ENCODE results near the gene TMEM59. TPM values are rescaled to one million over a fixed set of nuclear protein-coding genes. Genes with fewer than 3 reads are reported as not detected.
"Not testable (repeated sequence)": the region's sequence is repeated elsewhere in the genome, so short reads cannot be mapped to it uniquely, and the experiment has no call there.

Gene TMEM59
- total and polyA plus RNA-seq, 2 donors (not counting 1 experiment from before 2014, with no cell fraction given) = 66.3 to 146 TPM

DNA sequence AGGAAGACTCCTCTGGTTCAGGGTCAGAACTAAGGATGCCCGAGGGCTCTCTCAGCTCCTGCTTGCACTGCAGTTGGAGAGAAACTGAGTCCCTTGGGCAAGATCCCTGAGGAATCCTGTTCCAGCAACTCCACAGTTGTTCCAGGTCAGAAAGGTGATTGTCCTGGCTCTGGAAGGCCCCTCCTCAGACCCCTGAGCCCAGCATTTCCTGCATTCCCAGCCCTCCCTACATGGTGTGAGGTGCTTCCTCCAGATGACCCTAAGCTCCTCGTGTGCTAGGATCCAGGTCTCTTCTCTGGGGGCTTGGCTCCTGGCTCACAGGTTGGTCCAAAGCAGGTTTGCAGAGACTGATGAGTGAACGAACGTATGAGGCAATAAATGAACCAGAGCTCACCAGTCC is 46.5 kb downstream of the TMEM59 start:
- Histone ChIP-seq H3K9ac (ENCODE audit: low read length) (no peak overlapping the region), H3K9me3 (ENCODE audit: control extremely low read depth in 1 of 3, control insufficient read depth in 2 of 3, insufficient read depth in 1 of 3, low read length in 2 of 3) (peaks cover 0 to 12% (median 0%) of the 10 kb centered on the region in 3 donors), H2AFZ (ENCODE audit: insufficient read depth, low read depth, low read length, poor library complexity, severe bottlenecking) (no peak overlapping the region), H3K4me1 (ENCODE audit: control insufficient read depth in 2 of 2, insufficient read depth in 2 of 2, low read length in 2 of 2) (no peaks in the 10 kb centered on the region), H4K20me1 (ENCODE audit: control insufficient read depth, insufficient read depth, low read length, poor library complexity, severe bottlenecking) (no peaks in the 10 kb centered on the region), H3K4me3 (ENCODE audit: control extremely low read depth in 1 of 5, extremely low read depth in 1 of 5, insufficient read depth in 1 of 5, low read depth in 2 of 5, low read length in 4 of 5) (no peak overlapping the region), H3K27ac (ENCODE audit: low read length in 2 of 2) (no peak overlapping the region), H3K4me2 (replicated peaks; ENCODE audit: low read depth, low read length, poor library complexity, severe bottlenecking) (no peak overlapping the region), H3K27me3 (replicated peaks in 1 of 4; ENCODE audit: control extremely low read depth in 1 of 4, control insufficient read depth in 3 of 4, insufficient read depth in 4 of 4, low read length in 3 of 4) (no peaks in the 10 kb centered on the region), H3K36me3 (replicated peaks in 1 of 2; ENCODE audit: control extremely low read depth in 1 of 2, control insufficient read depth in 1 of 2, extremely low read depth in 1 of 2, insufficient read depth in 2 of 2, low read length in 1 of 2) (no peaks in the 10 kb centered on the region), H3K79me2 (ENCODE audit: control insufficient read depth, insufficient read depth, low read length) (no peaks in the 10 kb centered on the region)
- no peaks in the 10 kb centered on the region for H3K4me1 Mint-ChIP-seq
- peaks cover 28% of the 10 kb centered on the region for H3K27me3 Mint-ChIP-seq
- H3K27ac Mint-ChIP-seq = no peak overlapping the region
- DNase-seq (no peak), ATAC-seq (ENCODE audit: low read depth) (no peak)
- no peaks in the 10 kb centered on the region for H3K9me3 Mint-ChIP-seq (ENCODE audit: insufficient read depth)
- intact Hi-C loops (cut with micrococcal nuclease) = no loop called here
- WGBS (ENCODE audit: insufficient coverage) = 82% methylated on average over 2 of the region's 4 CpGs
- H3K4me3 Mint-ChIP-seq = no peak overlapping the region
- CTCF ChIA-PET = no interaction called here
- POLR2A ChIA-PET = no interaction called here
- TF ChIP-seq CTCF (IDR thresholded peaks at IDR 0.05) (no peak), EZH2 (IDR thresholded peaks at IDR 0.05; ENCODE audit: borderline replicate concordance, insufficient read depth, low read depth, low read length, poor library complexity, severe bottlenecking) (no peak)

- Histone ChIP-seq H3K9ac (ENCODE audit: low read length) (no peak overlapping the region), H3K4me3 (ENCODE audit: control extremely low read depth in 1 of 5, extremely low read depth in 1 of 5, insufficient read depth in 1 of 5, low read depth in 2 of 5, low read length in 4 of 5) (no peak overlapping the region), H4K20me1 (ENCODE audit: control insufficient read depth, insufficient read depth, low read length, poor library complexity, severe bottlenecking) (no peaks in the 10 kb centered on the region), H2AFZ (ENCODE audit: insufficient read depth, low read depth, low read length, poor library complexity, severe bottlenecking) (no peak overlapping the region), H3K4me1 (ENCODE audit: control insufficient read depth in 2 of 2, insufficient read depth in 2 of 2, low read length in 2 of 2) (no peaks in the 10 kb centered on the region), H3K36me3 (replicated peaks in 1 of 2; ENCODE audit: control extremely low read depth in 1 of 2, control insufficient read depth in 1 of 2, extremely low read depth in 1 of 2, insufficient read depth in 2 of 2, low read length in 1 of 2) (no peaks in the 10 kb centered on the region), H3K27me3 (replicated peaks in 1 of 4; ENCODE audit: control extremely low read depth in 1 of 4, control insufficient read depth in 3 of 4, insufficient read depth in 4 of 4, low read length in 3 of 4) (no peaks in the 10 kb centered on the region), H3K79me2 (ENCODE audit: control insufficient read depth, insufficient read depth, low read length) (no peaks in the 10 kb centered on the region), H3K27ac (ENCODE audit: low read length in 2 of 2) (no peak overlapping the region), H3K4me2 (replicated peaks; ENCODE audit: low read depth, low read length, poor library complexity, severe bottlenecking) (no peak overlapping the region), H3K9me3 (ENCODE audit: control extremely low read depth in 1 of 3, control insufficient read depth in 2 of 3, insufficient read depth in 1 of 3, low read length in 2 of 3) (peaks cover 0 to 12% (median 0%) of the 10 kb centered on the region in 3 donors)
- no peaks in the 10 kb centered on the region for H3K4me1 Mint-ChIP-seq
- no peak overlapping the region for H3K27ac Mint-ChIP-seq
- H3K9me3 Mint-ChIP-seq (ENCODE audit: insufficient read depth) = no peaks in the 10 kb centered on the region
- WGBS (ENCODE audit: insufficient coverage) = 94% methylated on average over 26 of the region's 27 CpGs
- ChIA-PET POLR2A (no interaction called here), CTCF (no interaction called here)
- H3K27me3 Mint-ChIP-seq = peaks cover 19% of the 10 kb centered on the region
- intact Hi-C loops (cut with micrococcal nuclease) = no loop called here
- H3K4me3 Mint-ChIP-seq = no peak overlapping the region
- ATAC-seq (ENCODE audit: low read depth) = no peak
- TF ChIP-seq EZH2 (IDR thresholded peaks at IDR 0.05; ENCODE audit: borderline replicate concordance, insufficient read depth, low read depth, low read length, poor library complexity, severe bottlenecking) (no peak), CTCF (IDR thresholded peaks at IDR 0.05) (no peak)
- DNase-seq = no peak
Observed at GRCh38 chr1:54004481-54005049, 48.4 kb downstream of the TMEM59 start.

DNA sequence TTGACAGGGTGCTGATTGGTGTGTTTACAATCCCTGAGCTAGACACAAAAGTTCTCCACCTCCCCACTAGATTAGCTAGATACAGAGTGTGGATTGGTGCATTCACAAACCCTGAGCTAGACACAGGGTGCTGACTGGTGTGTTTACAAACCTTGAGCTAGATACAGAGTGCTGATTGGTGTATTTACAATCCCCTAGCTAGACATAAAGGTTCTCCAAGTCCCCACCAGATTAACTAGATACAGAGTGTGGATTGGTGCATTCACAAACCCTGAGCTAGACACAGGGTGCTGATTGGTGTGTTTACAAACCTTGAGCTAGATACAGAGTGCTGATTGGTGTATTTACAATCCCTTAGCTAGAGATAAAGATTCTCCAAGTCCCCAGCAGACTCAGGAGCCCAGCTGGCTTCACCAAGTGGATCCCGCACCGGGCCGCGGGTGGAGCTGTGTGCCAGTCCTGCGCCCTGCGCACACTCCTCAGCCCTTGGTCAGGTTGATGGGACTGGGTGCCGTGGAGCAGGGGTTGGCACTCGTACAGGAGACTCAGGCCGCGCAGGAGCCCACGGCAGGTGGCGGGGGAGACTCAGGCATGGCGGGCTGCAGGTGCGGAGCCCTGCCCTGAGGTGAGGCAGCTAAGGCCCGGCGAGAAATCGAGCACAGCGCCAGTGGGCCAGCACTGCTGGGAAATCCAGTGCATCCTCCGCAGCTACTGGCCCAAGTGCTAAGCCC is 49.1 kb downstream of the TMEM59 start:
- DNase-seq; H4K20me1 ChIP-seq (ENCODE audit: control insufficient read depth, insufficient read depth, low read length, poor library complexity, severe bottlenecking); H3K4me3 Mint-ChIP-seq; H3K27me3 ChIP-seq (replicated peaks in 1 of 4; ENCODE audit: control extremely low read depth in 1 of 4, control insufficient read depth in 3 of 4, insufficient read depth in 4 of 4, low read length in 3 of 4); H3K9ac ChIP-seq (ENCODE audit: low read length); H3K9me3 Mint-ChIP-seq (ENCODE audit: insufficient read depth); H3K4me2 ChIP-seq (replicated peaks; ENCODE audit: low read depth, low read length, poor library complexity, severe bottlenecking); H3K27ac Mint-ChIP-seq; ATAC-seq (ENCODE audit: low read depth); H3K4me1 ChIP-seq (ENCODE audit: control insufficient read depth in 2 of 2, insufficient read depth in 2 of 2, low read length in 2 of 2); H3K27ac ChIP-seq (ENCODE audit: low read length in 2 of 2); H3K4me3 ChIP-seq (ENCODE audit: control extremely low read depth in 1 of 5, extremely low read depth in 1 of 5, insufficient read depth in 1 of 5, low read depth in 2 of 5, low read length in 4 of 5); H3K4me1 Mint-ChIP-seq; POLR2A ChIA-PET; H2AFZ ChIP-seq (ENCODE audit: insufficient read depth, low read depth, low read length, poor library complexity, severe bottlenecking); intact Hi-C loops (cut with micrococcal nuclease); H3K79me2 ChIP-seq (ENCODE audit: control insufficient read depth, insufficient read depth, low read length); H3K36me3 ChIP-seq (replicated peaks in 1 of 2; ENCODE audit: control extremely low read depth in 1 of 2, control insufficient read depth in 1 of 2, extremely low read depth in 1 of 2, insufficient read depth in 2 of 2, low read length in 1 of 2): not testable (repeated sequence)
- H3K9me3 ChIP-seq (ENCODE audit: control extremely low read depth in 1 of 3, control insufficient read depth in 2 of 3, insufficient read depth in 1 of 3, low read length in 2 of 3) = peaks cover 0 to 12% (median 0%) of the 10 kb centered on the region in 3 donors
- WGBS (ENCODE audit: insufficient coverage) = 94% methylated on average over 19 of the region's 19 CpGs
- H3K27me3 Mint-ChIP-seq = peaks cover 14% of the 10 kb centered on the region
- CTCF ChIA-PET = interaction anchor here (0.6 kb wide), 1 partner anchor 10 kb away, joined by 3 read pairs; no protein-coding TSS in a partner anchor

All from B cell (primary cell).